Transverse colon (tissue), 4 donors: ENCODE measurements around the gene KCNE5. TPM values are rescaled to one million over a fixed set of nuclear protein-coding genes. Genes with fewer than 3 reads are reported as not detected.
"Not testable (repeated sequence)": the region's sequence is repeated elsewhere in the genome, so short reads cannot be mapped to it uniquely, and the experiment has no call there.

Source experiments
- DNase-seq: peaks from one replicate; pipeline ENCODE4 v3.0.0-alpha.2; 2019
- H3K27ac ChIP-seq, 4 donors: fragments of 200-600 bp; sonication (generic); 2 replicates each; pipeline ENCODE4 v1.5.1; 2016 to 2018; ENCODE audit warnings: inconsistent platforms in 4 of 4
- H3K27me3 ChIP-seq: fragments of 200-600 bp; sonication (generic); 2 replicates; pipeline ENCODE4 v1.5.1; 2017; ENCODE audit warnings: inconsistent platforms
- H3K36me3 ChIP-seq, 4 donors: fragments of 200-600 bp; sonication (generic); 2 replicates each; pipeline ENCODE4 v1.5.1; 2017 to 2019; ENCODE audit warnings: inconsistent platforms in 4 of 4
- H3K4me1 ChIP-seq, 4 donors: fragments of 200-600 bp; sonication (generic); 2 replicates each; pipeline ENCODE4 v1.5.1; 2017 to 2020; ENCODE audit warnings: inconsistent platforms in 4 of 4
- H3K4me3 ChIP-seq, 4 donors: fragments of 200-600 bp; sonication (generic); 1 replicate in 1 of 4; 2 replicates in 3 of 4; pipeline versions ENCODE4 v1.5.1 to v1.6.1; 2017 to 2019; ENCODE audit warnings: inconsistent platforms in 4 of 4
- H3K9me3 ChIP-seq, 2 donors: fragments of 200-600 bp; sonication (generic); 2 replicates each; pipeline ENCODE4 v1.5.1; 2017 to 2019; ENCODE audit warnings: inconsistent platforms in 2 of 2
- CTCF ChIP-seq, 5 experiments: fragments of 200-600 bp in 3 of 5; fragments of 450-650 bp in 2 of 5; sonication (generic) in 3 of 5; IDR thresholded peaks; 1 replicate in 2 of 5; 2 replicates in 3 of 5; pipeline ENCODE4 v1.5.1; 2016 to 2017; ENCODE audit warnings: antibody characterized with exemption in 5 of 5, inconsistent platforms in 3 of 5, mild to moderate bottlenecking in 2 of 5, moderate library complexity in 1 of 5
- EP300 ChIP-seq: sonication (generic); formaldehyde crosslinking; IDR thresholded peaks from one replicate; pipeline ENCODE4 v1.6.1; 2017; ENCODE audit warnings: antibody characterized with exemption, low read depth
- POLR2A ChIP-seq: fragments of 450-650 bp; IDR thresholded peaks from one replicate; pipeline ENCODE4 v1.6.1; 2016; ENCODE audit warnings: antibody characterized with exemption, mild to moderate bottlenecking, moderate library complexity
- POLR2AphosphoS5 ChIP-seq, 3 donors: sonication (generic); formaldehyde crosslinking; IDR thresholded peaks; one replicate each; pipeline ENCODE4 v1.6.1; 2016; ENCODE audit warnings: antibody characterized with exemption in 3 of 3
- WGBS, 2 donors: methylation state at CpG; one replicate each; pipeline ENCODE4 v1.1.5; 2018; ENCODE audit warnings: low coverage in 1 of 2; 5-methylcytosine and 5-hydroxymethylcytosine counted together
- in situ Hi-C, 4 donors: fragments of 200-750 bp; cut with MboI; loops; one replicate each; pipeline versions ENCODE4 v1.15.0 to v1.15.1; 2017; ENCODE audit warnings: low sequenced_read_pairs in 3 of 4, low pct_ligation_motif_present in 1 of 4, low pct_unique_long_range_greater_than_20kb in 1 of 4
- intact Hi-C: fragments of 100-400 bp; cut with DNase I; formaldehyde crosslinking; loops from one replicate; pipeline ENCODE4 v1.15.1; 2023; ENCODE audit warnings: low total_unique reads
- small RNA-seq, 4 donors: library from RNA; depleted of rRNA; stranded (forward); fragments of <200 nt; gene quantifications; one replicate each; pipeline ENCODE3, GENCODE V24; 2016
- total RNA-seq, 4 donors: library from RNA; depleted of rRNA; stranded (reverse); fragments of >200 nt; gene quantifications; one replicate each; pipeline ENCODE4 v1.1.0, GENCODE V29; 2016

Gene KCNE5
- total RNA-seq, 4 donors from 2014 or later = not detected

GRCh38 chrX:109585488-109585887, 39.5 kb downstream of the KCNE5 start:
- in situ Hi-C loops = no loop called here
- no peaks in the 10 kb centered on the region for H3K36me3 ChIP-seq
- H3K4me3 ChIP-seq = no peak overlapping the region
- H3K27me3 ChIP-seq = no peaks in the 10 kb centered on the region
- TF ChIP-seq POLR2AphosphoS5 (IDR thresholded peaks at IDR 0.05) (no peak), EP300 (no peak), POLR2A (no peak), CTCF (IDR thresholded peaks at IDR 0.05) (no peak)
- intact Hi-C loops = no loop called here
- no peak overlapping the region for H3K27ac ChIP-seq
- no peaks in the 10 kb centered on the region for H3K9me3 ChIP-seq
- H3K4me1 ChIP-seq = no peaks in the 10 kb centered on the region
- DNase-seq = no peak
- 88% methylated on average over 7 of the region's 7 CpGs; no CpG with 5 or more reads in 1 of the 2 donors for WGBS, 2 donors

- H3K27ac ChIP-seq = no peak overlapping the region
- 48% methylated on average over 1 of the region's 1 CpG; no CpG with 5 or more reads in 1 of the 2 donors for WGBS, 2 donors
- no peaks in the 10 kb centered on the region for H3K36me3 ChIP-seq
- intact Hi-C loops = no loop called here
- H3K4me3 ChIP-seq = no peak overlapping the region
- in situ Hi-C loops = no loop called here
- DNase-seq = no peak
- TF ChIP-seq POLR2AphosphoS5 (IDR thresholded peaks at IDR 0.05) (no peak), EP300 (no peak), POLR2A (no peak), CTCF (IDR thresholded peaks at IDR 0.05) (no peak)
- H3K4me1 ChIP-seq = no peaks in the 10 kb centered on the region
- H3K9me3 ChIP-seq = no peaks in the 10 kb centered on the region
- no peaks in the 10 kb centered on the region for H3K27me3 ChIP-seq
Measured at GRCh38 chrX:109578916-109579315, 46.1 kb downstream of the KCNE5 start.

- H3K4me1 ChIP-seq = no peaks in the 10 kb centered on the region
- TF ChIP-seq CTCF (IDR thresholded peaks at IDR 0.05) (no peak), EP300 (no peak), POLR2A (no peak), POLR2AphosphoS5 (IDR thresholded peaks at IDR 0.05) (no peak)
- no peak overlapping the region for H3K4me3 ChIP-seq
- H3K27ac ChIP-seq = no peak overlapping the region
- 62 to 73% methylated on average over 2 of the region's 2 CpGs for WGBS, 2 donors
- H3K27me3 ChIP-seq = no peaks in the 10 kb centered on the region
- intact Hi-C loops (no loop called here), in situ Hi-C loops (no loop called here)
- H3K9me3 ChIP-seq = no peaks in the 10 kb centered on the region
- no peak for DNase-seq
- H3K36me3 ChIP-seq = no peaks in the 10 kb centered on the region
Measured at GRCh38 chrX:109577055-109577454, 47.9 kb downstream of the KCNE5 start.

- H3K36me3 ChIP-seq, H3K27me3 ChIP-seq, H3K4me3 ChIP-seq, H3K27ac ChIP-seq, in situ Hi-C loops, H3K4me1 ChIP-seq, DNase-seq, intact Hi-C loops, H3K9me3 ChIP-seq: not testable (repeated sequence)
- WGBS, 2 donors = 55 to 64% methylated on average over 4 of the region's 4 CpGs
Measured at GRCh38 chrX:109576083-109576482, 48.9 kb downstream of the KCNE5 start.

Small RNA genes within 50 kb of the gene (small RNA-seq; reads per million reads assigned to genes)
- 0 reads per million in 4 donors for gene AL118496.2

Other genes starting within 250 kb of the KCNE5 start
- gene GUCY2F, start 143.1 kb downstream of the KCNE5 start, total RNA-seq = not detected
- gene NXT2, start 88.3 kb downstream of the KCNE5 start, total RNA-seq = 10 to 100 TPM in 1 of 4 donors, 1 to 10 TPM in 2, not detected in 1; 5.2 to 13.5 (median 8.9) TPM
- gene ACSL4, start 108.1 kb upstream of the KCNE5 start, total RNA-seq = 10 to 100 TPM in 1 of 4 donors, 1 to 10 TPM in 3; 8.2 to 20.8 (median 9.6) TPM